22Rv1 (cell line): ENCODE results near the gene EGFL8.

Source experiments
- CTCF ChIP-seq: fragments of 450-650 bp; IDR thresholded peaks from 2 replicates; pipeline ENCODE4 v1.5.1; 2017; ENCODE audit warnings: mild to moderate bottlenecking
- ZFX ChIP-seq: fragments of 450-650 bp; IDR thresholded peaks from 2 replicates; pipeline ENCODE4 v1.6.1; 2017; ENCODE audit warnings: antibody characterized with exemption, borderline replicate concordance

- no peak for TF ChIP-seq CTCF
- TF ChIP-seq ZFX: no peak
Observed at GRCh38 chr6:32184084-32184640, 19.8 kb downstream of the EGFL8 start, which contains the start of gene AGER.
